ENCODE measurements around the gene GSC2.
A peak's percentile ranks its signal among the peaks of the same experiment; 100 is the strongest.

Gene GSC2

GRCh38 chr22:19149991-19150390 is at the start of gene GSC2:
Gene GSC2, minus strand, starts transcription at chr22:19150292. Its CDS starts 9 bp downstream, at chr22:19150283.
- DNase-seq, result no peak

GRCh38 chr22:19199479-19199878 is 49.4 kb upstream of the GSC2 start:
- no peak for DNase-seq

- no peak for DNase-seq
These were observed 48.1 kb upstream of the GSC2 start for GRCh38 chr22:19197997-19198865.

GRCh38 chr22:19196841-19197612 is 46.9 kb upstream of the GSC2 start:
- DNase-seq, result no peak

GRCh38 chr22:19195796-19196731 is 46.0 kb upstream of the GSC2 start:
- no peak for DNase-seq

GRCh38 chr22:19194766-19195536 is 44.9 kb upstream of the GSC2 start:
- DNase-seq, result no peak

- no peak for DNase-seq
These were observed 43.8 kb upstream of the GSC2 start for GRCh38 chr22:19193879-19194278.

GRCh38 chr22:19187716-19188563 is 37.8 kb upstream of the GSC2 start:
- no peak for DNase-seq

- no peak for DNase-seq
These were observed 34.3 kb upstream of the GSC2 start for GRCh38 chr22:19184276-19184997.

- DNase-seq, result no peak
These were observed 33.1 kb upstream of the GSC2 start for GRCh38 chr22:19183216-19183615.

- no peak for DNase-seq
These were observed 32.5 kb upstream of the GSC2 start for GRCh38 chr22:19182472-19183157.

- no peak for DNase-seq
These were observed 31.8 kb upstream of the GSC2 start for GRCh38 chr22:19181786-19182471.

GRCh38 chr22:19180740-19181410 is 30.8 kb upstream of the GSC2 start:
- no peak for DNase-seq

- DNase-seq, result no peak
These were observed 30.1 kb upstream of the GSC2 start for GRCh38 chr22:19180234-19180633.

- DNase-seq, result peak in 1 of 2 donors; percentile 34
These were observed 29.5 kb upstream of the GSC2 start for GRCh38 chr22:19179497-19180048.

GRCh38 chr22:19178657-19179496 is 28.8 kb upstream of the GSC2 start, which contains the start of gene SLC25A1:
Gene SLC25A1, minus strand, starts transcription at chr22:19178736. Its CDS starts 63 bp downstream, at chr22:19178673.
- DNase-seq, result peak in 1 of 2 donors; percentile 57

- peak in 1 of 2 donors; percentile 57 for DNase-seq
These were observed 28.1 kb upstream of the GSC2 start for GRCh38 chr22:19178065-19178656.

Measured in bone marrow (tissue), 2 donors.